Stimulated activated CD4-positive, alpha-beta T cell treated with anti-CD3 and anti-CD28 coated beads, TNF-alpha, amount 100 ng/mL, for 1 hour (primary cell): ENCODE results near the gene ZFP64.
"Not testable (repeated sequence)": the region's sequence is repeated elsewhere in the genome, so short reads cannot be mapped to it uniquely, and the experiment has no call there.

Experiments
- DNase-seq, 3 donors: peaks; one replicate each; pipeline ENCODE4 v3.0.0-alpha.2; 2020; ENCODE audit warnings: low read depth in 3 of 3, low spot score in 1 of 3

The ZFP64 gene

GRCh38 chr20:52160049-52160570 is 31.5 kb downstream of the ZFP64 start:
- no peak for DNase-seq

- DNase-seq: no peak
These were observed 37.0 kb downstream of the ZFP64 start for GRCh38 chr20:52154575-52154974.

- DNase-seq: no peak
These were observed 37.7 kb downstream of the ZFP64 start for GRCh38 chr20:52153896-52154295.

- no peak for DNase-seq
These were observed 38.7 kb downstream of the ZFP64 start for GRCh38 chr20:52152921-52153320.

GRCh38 chr20:52152416-52152815 is 39.2 kb downstream of the ZFP64 start:
- DNase-seq: no peak

GRCh38 chr20:52150440-52151258 is 40.9 kb downstream of the ZFP64 start:
- no peak for DNase-seq

GRCh38 chr20:52145587-52145986 is 46.0 kb downstream of the ZFP64 start:
- no peak for DNase-seq

- DNase-seq: no peak
These were observed 48.3 kb downstream of the ZFP64 start for GRCh38 chr20:52143277-52143676.

GRCh38 chr20:52142757-52143156 is 48.8 kb downstream of the ZFP64 start:
- DNase-seq: no peak

GRCh38 chr20:52139986-52140385 is 51.6 kb downstream of the ZFP64 start:
- no peak for DNase-seq

GRCh38 chr20:52137850-52138249 is 53.7 kb downstream of the ZFP64 start:
- DNase-seq: no peak

- DNase-seq: not testable (repeated sequence)
These were observed 57.9 kb downstream of the ZFP64 start for GRCh38 chr20:52133714-52134113.

GRCh38 chr20:52132337-52132736 is 59.2 kb downstream of the ZFP64 start:
- no peak for DNase-seq

GRCh38 chr20:52131048-52131643 is 60.4 kb downstream of the ZFP64 start:
- no peak for DNase-seq

- no peak for DNase-seq
These were observed 61.2 kb downstream of the ZFP64 start for GRCh38 chr20:52130406-52130805.

GRCh38 chr20:52129611-52130010 is 62.0 kb downstream of the ZFP64 start:
- DNase-seq: no peak

- DNase-seq: no peak
These were observed 64.3 kb downstream of the ZFP64 start for GRCh38 chr20:52127309-52127708.

- no peak for DNase-seq
These were observed 66.8 kb downstream of the ZFP64 start for GRCh38 chr20:52124821-52125220.

- no peak for DNase-seq
These were observed 72.9 kb downstream of the ZFP64 start for GRCh38 chr20:52118696-52119095.

- DNase-seq: no peak
These were observed 73.5 kb downstream of the ZFP64 start for GRCh38 chr20:52118016-52118623.

- no peak for DNase-seq
These were observed 81.1 kb downstream of the ZFP64 start for GRCh38 chr20:52110456-52110855.
